ENCODE measurements around the gene POU2F1. TPM values are rescaled to one million over a fixed set of nuclear protein-coding genes. Genes with fewer than 3 reads are reported as not detected.

POU2F1 gene
- total RNA-seq, 4 donors from 2014 or later = 3.8 to 7.3 (median 4.8) TPM

GRCh38 chr1:167463875-167464575 is 243.3 kb downstream of the POU2F1 start:
- Histone ChIP-seq H3K4me3 (no peak overlapping the region), H3K36me3 (no peaks in the 10 kb centered on the region), H3K27me3 (no peaks in the 10 kb centered on the region), H3K4me1 (no peaks in the 10 kb centered on the region), H3K27ac (no peak overlapping the region), H3K9me3 (no peaks in the 10 kb centered on the region)
- ATAC-seq = no peak
- DNase-seq = no peak
- TF ChIP-seq CTCF (IDR thresholded peaks at IDR 0.05 in 4 of 5, conservative IDR thresholded peaks at IDR 0.05 in 1 of 5) (no peak), POLR2A (IDR thresholded peaks at IDR 0.05) (no peak)
- in situ Hi-C loops (cut with MboI; ENCODE audit: low sequenced_read_pairs in 4 of 4) (no loop called here), intact Hi-C loops (cut with DNase I; ENCODE audit: low total_unique reads) (no loop called here)

- no peak overlapping the region for H3K27ac ChIP-seq
- H3K4me3 ChIP-seq = no peak overlapping the region
- TF ChIP-seq POLR2A (IDR thresholded peaks at IDR 0.05) (no peak), CTCF (IDR thresholded peaks at IDR 0.05 in 4 of 5, conservative IDR thresholded peaks at IDR 0.05 in 1 of 5) (no peak)
- intact Hi-C loops (cut with DNase I; ENCODE audit: low total_unique reads) = no loop called here
- DNase-seq (no peak), ATAC-seq (no peak)
- H3K36me3 ChIP-seq = no peaks in the 10 kb centered on the region
- H3K27me3 ChIP-seq = no peaks in the 10 kb centered on the region
- no peaks in the 10 kb centered on the region for H3K4me1 ChIP-seq
- in situ Hi-C loops (cut with MboI; ENCODE audit: low sequenced_read_pairs in 4 of 4) = no loop called here
- no peaks in the 10 kb centered on the region for H3K9me3 ChIP-seq
Observed at GRCh38 chr1:167465018-167465417, 244.3 kb downstream of the POU2F1 start.

- Histone ChIP-seq H3K27ac (no peak overlapping the region), H3K4me1 (no peaks in the 10 kb centered on the region), H3K36me3 (no peaks in the 10 kb centered on the region), H3K4me3 (no peak overlapping the region), H3K27me3 (no peaks in the 10 kb centered on the region), H3K9me3 (no peaks in the 10 kb centered on the region)
- no peak for TF ChIP-seq CTCF (IDR thresholded peaks at IDR 0.05 in 4 of 5, conservative IDR thresholded peaks at IDR 0.05 in 1 of 5)
- no peak for TF ChIP-seq POLR2A (IDR thresholded peaks at IDR 0.05)
- intact Hi-C loops (cut with DNase I; ENCODE audit: low total_unique reads) (no loop called here), in situ Hi-C loops (cut with MboI; ENCODE audit: low sequenced_read_pairs in 4 of 4) (no loop called here)
- no peak for DNase-seq
- ATAC-seq = no peak
Observed at GRCh38 chr1:167465743-167466142, 245.1 kb downstream of the POU2F1 start.

- Histone ChIP-seq H3K27ac (no peak overlapping the region), H3K9me3 (no peaks in the 10 kb centered on the region), H3K4me1 (no peaks in the 10 kb centered on the region), H3K27me3 (no peaks in the 10 kb centered on the region), H3K36me3 (no peaks in the 10 kb centered on the region), H3K4me3 (no peak overlapping the region)
- intact Hi-C loops (cut with DNase I; ENCODE audit: low total_unique reads) = no loop called here
- in situ Hi-C loops (cut with MboI; ENCODE audit: low sequenced_read_pairs in 4 of 4) = no loop called here
- DNase-seq (no peak), ATAC-seq (no peak)
- TF ChIP-seq POLR2A (IDR thresholded peaks at IDR 0.05) (no peak), CTCF (IDR thresholded peaks at IDR 0.05 in 4 of 5, conservative IDR thresholded peaks at IDR 0.05 in 1 of 5) (no peak)
Observed at GRCh38 chr1:167467126-167467710, 246.5 kb downstream of the POU2F1 start.
